ENCODE measurements around the gene MMP17. TPM values are rescaled to one million over a fixed set of nuclear protein-coding genes. Genes with fewer than 3 reads are reported as not detected.
A peak's percentile ranks its signal among the peaks of the same experiment; 100 is the strongest.

The MMP17 gene
- total and polyA plus RNA-seq, 5 donors from 2014 or later: 0.51 TPM; not detected in 4

DNA sequence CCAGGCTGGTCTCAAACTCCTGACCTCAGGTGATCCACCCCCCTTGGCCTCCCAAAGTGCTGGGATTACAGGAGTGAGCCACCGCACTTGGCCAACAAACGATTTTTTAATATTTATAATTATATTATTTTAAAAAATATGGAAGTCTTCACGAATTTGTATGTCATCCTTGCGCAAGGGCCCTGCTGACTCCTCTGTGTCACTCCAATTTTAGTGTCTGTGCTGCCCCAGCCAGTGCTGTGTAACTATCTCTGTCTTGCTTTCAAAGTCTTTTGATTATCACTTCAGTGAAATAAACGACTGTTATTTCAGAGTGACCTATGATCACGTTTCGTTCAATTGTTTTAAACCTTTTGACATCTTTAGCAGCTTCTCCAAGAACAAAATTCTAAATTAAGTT lies 13.1 kb upstream of the MMP17 start:
- no peaks in the 10 kb centered on the region for H3K36me3 ChIP-seq (ENCODE audit: control insufficient read depth, insufficient read depth, low read length)
- H3K4me3 ChIP-seq (ENCODE audit: low read depth, low read length): no peak overlapping the region
- ATAC-seq (ENCODE audit: low read depth in 2 of 2): no peak
- Mint-ChIP-seq H3K36me3 (no peaks in the 10 kb centered on the region), H3K9me3 (peaks cover 0 to 16% (median 5%) of the 10 kb centered on the region in 7 donors), H3K27me3 (no peaks in the 10 kb centered on the region), H3K4me1 (no peaks in the 10 kb centered on the region), H3K27ac (no peak overlapping the region), H3K4me3 (no peak overlapping the region)
- H3K27ac ChIP-seq (ENCODE audit: insufficient read depth, low read length, poor library complexity, severe bottlenecking): no peak overlapping the region
- DNase-seq: no peak
- H3K4me1 ChIP-seq (ENCODE audit: control insufficient read depth, insufficient read depth, low read length, poor library complexity, severe bottlenecking): no peaks in the 10 kb centered on the region
- H3K9me3 ChIP-seq (ENCODE audit: control insufficient read depth in 2 of 2, low read length in 2 of 2): peaks cover 3 to 4% of the 10 kb centered on the region in 2 experiments
- H3K27me3 ChIP-seq (ENCODE audit: control insufficient read depth, insufficient read depth, low read length): no peaks in the 10 kb centered on the region

DNA sequence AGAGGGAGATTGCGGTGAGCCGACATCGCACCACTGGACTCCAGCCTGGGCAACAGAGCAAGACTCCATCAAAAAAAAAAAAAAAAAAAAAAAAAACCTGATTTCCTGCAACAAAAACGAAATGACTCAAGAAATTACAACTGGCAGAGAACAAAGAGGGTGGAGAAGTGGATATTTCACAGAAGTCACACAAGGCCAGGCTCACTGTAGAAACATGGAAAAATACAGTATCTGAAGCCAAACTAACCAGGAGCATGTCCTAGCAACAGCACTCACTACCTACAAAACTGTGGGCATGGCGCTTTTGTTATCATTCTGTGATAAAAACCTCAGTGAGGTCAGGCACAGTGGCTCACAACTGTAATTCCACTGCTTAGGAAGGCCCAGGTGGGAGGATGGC lies 11.7 kb upstream of the MMP17 start:
- no peak overlapping the region for H3K4me3 ChIP-seq (ENCODE audit: low read depth, low read length)
- Mint-ChIP-seq H3K4me3 (no peak overlapping the region), H3K4me1 (peaks cover 0 to 2% (median 0%) of the 10 kb centered on the region in 4 donors), H3K9me3 (peaks cover 0 to 16% (median 5%) of the 10 kb centered on the region in 7 donors), H3K27me3 (peaks cover 1% of the 10 kb centered on the region), H3K27ac (no peak overlapping the region), H3K36me3 (no peaks in the 10 kb centered on the region)
- ATAC-seq (ENCODE audit: low read depth in 2 of 2) (no peak), DNase-seq (no peak)
- no peaks in the 10 kb centered on the region for H3K36me3 ChIP-seq (ENCODE audit: control insufficient read depth, insufficient read depth, low read length)
- no peaks in the 10 kb centered on the region for H3K4me1 ChIP-seq (ENCODE audit: control insufficient read depth, insufficient read depth, low read length, poor library complexity, severe bottlenecking)
- no peak overlapping the region for H3K27ac ChIP-seq (ENCODE audit: insufficient read depth, low read length, poor library complexity, severe bottlenecking)
- peaks cover 3 to 4% of the 10 kb centered on the region in 2 experiments for H3K9me3 ChIP-seq (ENCODE audit: control insufficient read depth in 2 of 2, low read length in 2 of 2)
- H3K27me3 ChIP-seq (ENCODE audit: control insufficient read depth, insufficient read depth, low read length): no peaks in the 10 kb centered on the region

DNA sequence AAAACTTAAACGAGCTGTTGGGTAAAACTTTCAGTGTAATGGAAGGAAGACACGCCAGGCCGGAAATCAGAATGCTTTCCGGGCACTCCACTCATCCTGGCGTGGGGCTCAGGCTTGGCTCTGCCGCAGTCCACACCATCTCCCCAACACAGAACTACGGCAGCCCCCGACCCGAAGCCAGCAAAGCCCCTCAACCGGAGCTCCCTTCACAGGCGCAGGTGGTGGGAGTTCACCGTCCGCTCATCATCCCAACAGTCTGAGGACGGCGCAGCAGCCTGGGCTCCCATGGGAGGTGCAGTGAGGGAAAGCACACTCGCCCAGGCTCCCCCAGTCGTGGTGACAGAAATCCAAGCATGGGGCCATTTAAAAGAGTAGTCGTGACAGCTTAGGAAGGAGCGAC lies 11.0 kb upstream of the MMP17 start:
- Mint-ChIP-seq H3K27ac (no peak overlapping the region), H3K9me3 (peaks cover 0 to 11% (median 5%) of the 10 kb centered on the region in 7 donors), H3K4me1 (peaks cover 0 to 2% (median 0%) of the 10 kb centered on the region in 4 donors), H3K4me3 (no peak overlapping the region), H3K36me3 (no peaks in the 10 kb centered on the region), H3K27me3 (peaks cover 4% of the 10 kb centered on the region)
- Histone ChIP-seq H3K27ac (ENCODE audit: insufficient read depth, low read length, poor library complexity, severe bottlenecking) (no peak overlapping the region), H3K9me3 (ENCODE audit: control insufficient read depth in 2 of 2, low read length in 2 of 2) (peaks cover 3 to 4% of the 10 kb centered on the region in 2 experiments), H3K36me3 (ENCODE audit: control insufficient read depth, insufficient read depth, low read length) (no peaks in the 10 kb centered on the region), H3K4me3 (ENCODE audit: low read depth, low read length) (no peak overlapping the region), H3K4me1 (ENCODE audit: control insufficient read depth, insufficient read depth, low read length, poor library complexity, severe bottlenecking) (no peaks in the 10 kb centered on the region), H3K27me3 (ENCODE audit: control insufficient read depth, insufficient read depth, low read length) (no peaks in the 10 kb centered on the region)
- ATAC-seq (ENCODE audit: low read depth in 2 of 2) (no peak), DNase-seq (no peak)

DNA sequence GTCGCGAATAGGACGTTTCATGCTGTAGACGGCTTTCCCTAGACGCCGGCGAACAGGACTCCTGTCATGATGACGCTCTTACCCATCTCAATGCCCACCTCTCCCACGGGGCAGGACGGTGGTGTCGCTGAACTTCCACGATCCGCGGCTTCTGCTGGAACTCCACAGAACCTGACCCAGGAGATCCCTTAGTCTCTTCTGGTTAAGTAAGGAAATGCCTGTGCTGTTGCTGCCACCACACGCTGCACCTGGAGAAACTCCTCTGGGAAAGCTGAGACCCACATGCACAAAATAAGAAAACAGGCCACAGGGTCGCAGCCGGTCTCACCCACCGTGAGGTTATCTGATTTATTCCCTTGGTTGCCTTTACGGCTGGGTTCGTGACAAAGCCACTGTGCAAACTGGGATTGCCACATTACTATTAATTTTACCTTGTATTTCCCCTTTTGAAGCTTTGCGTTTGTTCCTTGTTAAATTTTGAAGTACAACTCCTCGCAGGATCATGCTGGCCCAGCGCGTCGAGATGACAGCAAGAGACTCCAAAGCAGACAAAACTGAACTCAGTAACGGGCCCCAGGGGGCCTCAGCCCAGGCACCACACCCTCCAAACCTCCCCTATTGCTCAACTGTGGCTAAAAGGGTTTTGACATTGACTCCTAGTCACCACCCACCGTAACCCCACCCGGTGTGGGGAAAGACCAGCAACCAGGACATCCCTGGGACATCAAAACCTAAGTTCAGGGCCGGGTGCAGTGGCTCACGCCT lies 9.2 kb upstream of the MMP17 start:
- H3K27me3 Mint-ChIP-seq: peaks cover 4% of the 10 kb centered on the region
- H3K4me1 Mint-ChIP-seq: peaks cover 0 to 2% (median 0%) of the 10 kb centered on the region in 4 donors
- Histone ChIP-seq H3K4me3 (ENCODE audit: low read depth, low read length) (no peak overlapping the region), H3K4me1 (ENCODE audit: control insufficient read depth, insufficient read depth, low read length, poor library complexity, severe bottlenecking) (no peaks in the 10 kb centered on the region), H3K27ac (ENCODE audit: insufficient read depth, low read length, poor library complexity, severe bottlenecking) (no peak overlapping the region), H3K27me3 (ENCODE audit: control insufficient read depth, insufficient read depth, low read length) (no peaks in the 10 kb centered on the region), H3K36me3 (ENCODE audit: control insufficient read depth, insufficient read depth, low read length) (no peaks in the 10 kb centered on the region), H3K9me3 (ENCODE audit: control insufficient read depth in 2 of 2, low read length in 2 of 2) (no peaks in the 10 kb centered on the region)
- no peaks in the 10 kb centered on the region for H3K36me3 Mint-ChIP-seq
- ATAC-seq (ENCODE audit: low read depth in 2 of 2): no peak
- no peak overlapping the region for H3K27ac Mint-ChIP-seq
- DNase-seq: no peak
- no peak overlapping the region for H3K4me3 Mint-ChIP-seq
- peaks cover 0 to 2% (median 0%) of the 10 kb centered on the region in 7 donors for H3K9me3 Mint-ChIP-seq

DNA sequence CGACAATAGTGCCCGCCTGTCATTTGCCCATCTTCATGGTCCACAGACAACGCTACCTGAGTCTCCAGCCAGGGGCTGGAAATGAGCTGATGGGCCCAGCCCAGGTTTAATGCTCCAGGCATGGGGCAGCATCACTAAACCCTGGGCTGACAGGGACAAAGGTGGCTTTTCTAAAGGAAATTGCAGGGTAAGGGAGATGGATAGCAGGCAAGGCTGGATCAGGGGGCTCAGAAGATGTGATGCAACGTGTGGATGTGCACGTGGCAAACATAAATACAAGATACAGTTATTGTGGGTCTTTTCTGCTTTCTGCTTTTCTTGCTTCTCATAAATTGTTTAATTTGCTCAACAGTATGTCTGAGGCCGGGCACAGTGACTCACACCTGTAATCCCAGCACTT lies 3.7 kb upstream of the MMP17 start:
- Histone ChIP-seq H3K36me3 (ENCODE audit: control insufficient read depth, insufficient read depth, low read length) (no peaks in the 10 kb centered on the region), H3K9me3 (ENCODE audit: control insufficient read depth in 2 of 2, low read length in 2 of 2) (no peaks in the 10 kb centered on the region), H3K27ac (ENCODE audit: insufficient read depth, low read length, poor library complexity, severe bottlenecking) (no peak overlapping the region), H3K4me3 (ENCODE audit: low read depth, low read length) (no peak overlapping the region), H3K4me1 (ENCODE audit: control insufficient read depth, insufficient read depth, low read length, poor library complexity, severe bottlenecking) (peaks cover 13% of the 10 kb centered on the region), H3K27me3 (ENCODE audit: control insufficient read depth, insufficient read depth, low read length) (peaks cover 2% of the 10 kb centered on the region)
- Mint-ChIP-seq H3K36me3 (no peaks in the 10 kb centered on the region), H3K27ac (no peak overlapping the region), H3K4me1 (peaks cover 0 to 11% (median 2%) of the 10 kb centered on the region in 4 donors), H3K9me3 (peaks cover 0 to 3% (median 0%) of the 10 kb centered on the region in 7 donors), H3K4me3 (no peak overlapping the region), H3K27me3 (peaks cover 36% of the 10 kb centered on the region)
- ATAC-seq (ENCODE audit: low read depth in 2 of 2) (no peak), DNase-seq (no peak)

DNA sequence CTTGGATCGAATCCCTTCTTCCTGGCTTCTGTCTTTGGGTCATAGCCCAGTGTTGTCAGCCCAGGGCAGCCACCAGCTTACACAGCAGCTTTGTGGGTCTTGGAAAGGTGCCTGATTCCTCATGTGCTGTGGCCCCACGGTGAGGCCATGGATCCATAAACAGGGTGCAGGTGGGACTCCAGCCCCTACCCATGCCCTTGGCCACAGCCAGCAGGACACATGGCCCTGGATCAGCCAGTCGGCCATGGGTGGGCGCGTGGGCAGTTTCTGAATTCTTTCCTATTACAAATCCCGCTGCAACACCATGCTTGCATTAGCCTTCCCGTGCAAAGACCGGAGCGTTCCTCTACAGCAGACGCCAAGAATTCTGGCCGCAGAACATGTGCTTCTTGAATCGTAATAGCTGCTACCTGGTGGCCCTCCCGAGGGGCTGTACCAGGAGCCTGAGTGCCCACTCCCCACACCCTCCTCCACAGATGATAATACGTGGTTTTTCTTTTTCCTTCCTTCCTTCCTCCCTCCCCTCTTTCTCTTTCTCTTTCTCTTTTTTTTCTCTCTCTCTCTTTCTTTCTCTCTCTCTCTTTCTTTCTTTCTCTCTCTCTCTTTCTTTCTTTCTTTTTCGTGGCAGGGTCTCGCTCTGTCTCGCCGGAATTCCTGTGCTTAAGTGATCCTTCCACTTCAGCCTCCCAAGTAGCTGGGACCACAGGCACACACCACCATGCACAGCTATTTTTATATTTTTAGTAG lies 2.9 kb upstream of the MMP17 start:
- no peak overlapping the region for H3K27ac ChIP-seq (ENCODE audit: insufficient read depth, low read length, poor library complexity, severe bottlenecking)
- H3K4me1 ChIP-seq (ENCODE audit: control insufficient read depth, insufficient read depth, low read length, poor library complexity, severe bottlenecking): peaks cover 22% of the 10 kb centered on the region
- DNase-seq (no peak), ATAC-seq (ENCODE audit: low read depth in 2 of 2) (no peak)
- H3K9me3 Mint-ChIP-seq: peaks cover 0 to 3% (median 0%) of the 10 kb centered on the region in 7 donors
- peaks cover 2% of the 10 kb centered on the region for H3K27me3 ChIP-seq (ENCODE audit: control insufficient read depth, insufficient read depth, low read length)
- H3K27ac Mint-ChIP-seq: no peak overlapping the region
- H3K27me3 Mint-ChIP-seq: peaks cover 40% of the 10 kb centered on the region
- no peaks in the 10 kb centered on the region for H3K36me3 Mint-ChIP-seq
- no peaks in the 10 kb centered on the region for H3K36me3 ChIP-seq (ENCODE audit: control insufficient read depth, insufficient read depth, low read length)
- peak overlapping the region in 1 of 4 donors; percentile 44 for H3K4me3 Mint-ChIP-seq
- H3K4me1 Mint-ChIP-seq: peaks cover 0 to 12% (median 2%) of the 10 kb centered on the region in 4 donors
- H3K4me3 ChIP-seq (ENCODE audit: low read depth, low read length): no peak overlapping the region
- no peaks in the 10 kb centered on the region for H3K9me3 ChIP-seq (ENCODE audit: control insufficient read depth in 2 of 2, low read length in 2 of 2)

DNA sequence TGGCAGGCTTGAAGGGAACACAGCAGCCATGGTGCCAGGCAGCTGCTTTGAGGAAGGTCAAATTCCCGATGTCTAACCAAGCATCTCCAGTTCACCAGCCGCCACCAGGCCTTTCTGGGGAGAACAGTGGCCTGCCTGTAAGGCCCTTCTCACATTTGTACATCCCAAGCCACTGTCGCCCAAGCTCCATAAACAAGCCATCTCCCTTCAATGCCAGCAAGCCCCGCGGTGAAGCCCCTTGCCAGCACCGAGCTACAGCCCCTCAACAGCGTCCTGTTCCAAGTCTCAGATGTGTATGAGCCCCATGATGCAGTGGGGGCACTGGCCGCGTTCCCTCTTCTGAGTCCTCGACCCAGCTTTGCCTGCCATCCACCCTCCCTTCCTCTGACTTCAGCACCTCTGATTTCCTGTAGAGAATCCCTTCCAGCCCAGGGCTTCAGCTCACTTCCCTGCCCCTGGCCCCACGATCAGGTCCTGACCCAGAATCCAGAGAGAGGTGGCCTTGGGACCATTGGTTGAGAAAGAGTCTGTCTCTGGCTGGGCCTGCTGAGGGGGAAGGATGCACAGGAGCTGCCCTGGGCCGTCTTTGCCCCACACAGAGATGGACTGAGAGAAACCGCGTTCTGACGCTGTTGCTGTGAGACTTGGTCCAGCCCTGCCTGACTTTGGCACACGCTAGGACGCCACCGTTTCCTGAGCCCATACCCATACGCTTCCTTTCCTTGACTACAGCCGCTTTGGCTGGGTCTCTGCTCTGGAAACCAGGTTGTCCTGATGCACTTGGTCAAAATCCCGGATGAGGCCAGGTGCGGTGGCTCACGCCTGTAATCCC lies 1.9 kb upstream of the MMP17 start:
- Histone ChIP-seq H3K4me3 (ENCODE audit: low read depth, low read length) (no peak overlapping the region), H3K27ac (ENCODE audit: insufficient read depth, low read length, poor library complexity, severe bottlenecking) (no peak overlapping the region), H3K9me3 (ENCODE audit: control insufficient read depth in 2 of 2, low read length in 2 of 2) (no peaks in the 10 kb centered on the region), H3K27me3 (ENCODE audit: control insufficient read depth, insufficient read depth, low read length) (peaks cover 2% of the 10 kb centered on the region), H3K4me1 (ENCODE audit: control insufficient read depth, insufficient read depth, low read length, poor library complexity, severe bottlenecking) (peaks cover 32% of the 10 kb centered on the region), H3K36me3 (ENCODE audit: control insufficient read depth, insufficient read depth, low read length) (no peaks in the 10 kb centered on the region)
- H3K4me1 Mint-ChIP-seq: peaks cover 0 to 19% (median 2%) of the 10 kb centered on the region in 4 donors
- peaks cover 0 to 3% (median 0%) of the 10 kb centered on the region in 7 donors for H3K9me3 Mint-ChIP-seq
- H3K27me3 Mint-ChIP-seq: peaks cover 47% of the 10 kb centered on the region
- ATAC-seq (ENCODE audit: low read depth in 2 of 2) (no peak), DNase-seq (no peak)
- peak overlapping the region in 1 of 4 donors; percentile 59 for H3K4me3 Mint-ChIP-seq
- H3K36me3 Mint-ChIP-seq: no peaks in the 10 kb centered on the region
- H3K27ac Mint-ChIP-seq: peak overlapping the region in 1 of 3 donors; percentile 48
